Measurements from ENCODE around the gene SCAMP4.

The SCAMP4 gene

DNA sequence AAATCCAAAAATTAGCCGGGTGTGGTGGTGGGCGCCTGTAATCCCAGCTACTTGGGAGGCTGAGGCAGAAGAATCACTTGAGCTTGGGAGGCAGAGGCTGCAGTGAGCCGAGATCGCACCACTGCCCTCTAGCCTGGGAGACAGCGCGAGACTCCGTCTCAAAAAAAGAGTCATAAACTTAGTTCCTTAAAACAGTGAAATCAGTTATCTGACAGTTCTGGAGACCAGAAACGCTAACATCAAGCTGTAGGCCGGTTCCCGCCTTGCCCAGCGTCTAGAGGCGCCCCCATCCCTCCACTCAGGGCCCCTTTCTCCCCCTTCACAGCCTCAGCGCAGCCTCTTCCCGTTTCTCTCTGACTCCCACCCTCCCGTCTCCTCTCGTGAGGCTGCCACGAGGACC is 11.9 kb downstream of the SCAMP4 start:
- no peak for DNase-seq

DNA sequence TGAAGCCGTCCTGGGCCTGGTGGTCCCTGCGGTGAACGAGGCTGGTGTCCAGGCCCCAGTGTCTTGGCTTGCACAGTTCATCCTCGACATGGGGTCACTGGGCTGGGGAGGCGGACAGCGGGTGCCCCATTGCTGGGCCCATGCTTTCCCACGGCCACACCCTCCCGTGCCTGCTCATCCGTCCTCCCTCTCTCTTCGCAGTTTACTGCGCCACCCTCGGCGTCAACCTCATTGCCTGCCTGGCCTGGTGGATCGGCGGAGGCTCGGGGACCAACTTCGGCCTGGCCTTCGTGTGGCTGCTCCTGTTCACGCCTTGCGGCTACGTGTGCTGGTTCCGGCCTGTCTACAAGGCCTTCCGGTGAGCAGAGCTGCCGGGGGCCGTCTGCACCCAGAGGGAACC is 12.7 kb downstream of the SCAMP4 start:
- no peak for DNase-seq

DNA sequence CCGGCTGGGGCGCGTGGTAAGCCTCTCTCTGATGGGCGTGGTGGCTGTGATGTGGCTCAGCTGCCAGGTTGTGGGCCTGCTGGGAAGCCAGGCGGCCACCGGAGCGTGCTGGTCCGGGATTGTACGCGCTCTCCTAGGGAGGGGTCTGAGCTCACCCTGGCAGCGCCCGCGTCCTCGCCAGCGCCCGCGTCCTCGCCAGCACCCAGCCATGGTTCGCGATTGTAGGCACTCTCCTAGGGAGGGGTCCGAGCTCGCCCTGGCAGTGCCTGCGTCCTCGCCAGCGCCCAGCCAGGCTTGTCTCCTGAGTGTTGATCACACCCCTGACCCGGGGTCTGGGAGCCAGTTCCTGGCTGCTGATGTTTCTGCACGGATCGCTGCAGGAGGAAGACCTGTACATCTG is 13.8 kb downstream of the SCAMP4 start:
- DNase-seq: no peak

DNA sequence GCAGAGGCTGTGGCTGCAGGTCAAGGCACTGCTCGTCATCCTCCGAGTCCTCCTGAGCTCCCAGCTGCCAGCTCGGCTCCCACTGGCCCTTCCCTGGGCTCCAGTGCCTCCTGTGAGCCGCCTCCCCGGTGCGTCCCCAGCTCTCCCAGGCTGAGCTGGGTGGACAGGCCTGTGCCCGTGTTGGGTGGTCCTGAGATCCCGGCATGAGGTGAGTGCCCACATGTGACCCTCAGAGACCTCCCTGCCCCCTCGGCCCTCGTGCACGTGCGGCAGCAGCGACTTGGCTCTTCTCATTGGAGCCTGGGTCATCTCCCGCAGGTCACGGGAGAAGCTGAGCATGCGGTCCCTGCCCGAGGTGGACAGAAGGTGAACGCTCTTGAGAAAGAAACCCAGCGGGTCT is 15.4 kb downstream of the SCAMP4 start:
- DNase-seq: no peak

DNA sequence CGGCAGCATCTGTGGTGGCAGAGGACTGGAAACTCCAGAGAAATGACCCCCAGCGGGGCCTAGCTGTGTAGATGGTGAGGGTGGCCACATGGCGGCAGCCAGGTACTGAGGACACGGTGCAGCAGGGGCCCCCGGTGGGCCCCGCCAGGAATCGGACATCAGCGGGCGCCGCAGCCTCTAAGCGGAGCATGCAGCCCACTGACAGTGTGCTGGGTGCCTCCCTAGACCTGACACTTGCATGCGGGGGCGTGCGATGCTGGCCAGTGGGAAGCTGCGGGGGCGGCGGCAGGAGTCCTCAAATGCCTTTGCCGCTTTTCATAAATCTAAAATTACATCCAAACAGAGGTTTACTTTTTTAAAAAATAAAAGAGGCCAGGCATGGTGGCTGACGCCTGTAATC is 16.1 kb downstream of the SCAMP4 start:
- no peak for DNase-seq

DNA sequence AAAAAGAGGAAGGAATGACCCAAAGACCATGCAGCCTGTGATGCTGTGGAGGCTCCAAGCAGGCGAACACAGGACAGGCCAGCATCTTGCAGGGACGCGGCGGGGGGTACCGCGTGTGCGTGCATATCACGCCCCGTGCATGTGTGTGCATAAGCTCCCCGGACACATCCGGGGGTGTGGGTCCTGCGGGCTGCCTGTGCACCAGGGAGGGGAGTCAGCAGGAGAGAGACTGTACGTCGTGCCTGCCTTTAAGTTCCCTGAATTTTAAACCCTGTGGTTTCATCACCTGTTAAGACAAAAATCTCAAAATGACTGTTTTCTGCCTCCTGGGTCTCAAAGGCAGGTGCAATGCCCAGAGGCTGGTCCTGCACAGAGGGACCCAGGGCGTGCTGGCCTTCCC is 16.6 kb downstream of the SCAMP4 start:
- no peak for DNase-seq

DNA sequence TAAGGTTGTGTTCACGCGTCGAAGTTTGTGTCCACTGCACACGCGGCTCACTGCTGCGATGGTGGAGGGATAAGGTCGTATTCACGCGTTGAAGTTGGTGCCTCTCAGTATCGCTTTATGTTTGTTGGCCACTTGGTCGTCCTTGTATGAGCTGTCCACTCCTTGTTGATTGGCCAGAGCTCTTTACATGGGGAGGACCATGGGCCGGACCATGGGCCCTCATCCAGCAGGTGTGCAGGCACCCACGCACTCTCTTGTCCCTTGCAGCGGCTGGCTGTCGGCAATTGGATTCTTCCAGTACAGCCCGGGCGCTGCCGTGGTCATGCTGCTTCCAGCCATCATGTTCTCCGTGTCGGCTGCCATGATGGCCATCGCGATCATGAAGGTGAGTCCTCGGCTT is 17.6 kb downstream of the SCAMP4 start:
- no peak for DNase-seq

DNA sequence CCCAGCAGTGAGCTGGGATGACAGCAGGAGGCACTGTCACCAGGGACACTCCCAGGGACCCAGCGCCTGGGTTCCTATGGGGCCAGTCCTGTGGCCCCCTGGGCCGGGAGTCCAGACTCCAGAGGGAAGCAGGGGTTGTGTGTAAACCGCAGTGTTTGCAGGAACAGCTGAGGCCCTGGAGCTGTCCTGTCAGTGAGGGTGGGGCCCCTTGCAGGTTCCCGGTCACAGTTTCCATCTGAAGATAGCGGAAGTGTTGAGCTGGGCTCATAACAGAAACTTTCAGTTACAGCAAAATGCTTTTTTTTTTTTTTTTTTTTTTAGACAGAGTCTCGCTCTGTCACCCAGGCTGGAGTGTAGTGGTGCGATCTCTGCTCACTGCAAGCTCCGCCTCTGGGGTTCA is 18.1 kb downstream of the SCAMP4 start:
- peak; percentile 55 for DNase-seq

DNA sequence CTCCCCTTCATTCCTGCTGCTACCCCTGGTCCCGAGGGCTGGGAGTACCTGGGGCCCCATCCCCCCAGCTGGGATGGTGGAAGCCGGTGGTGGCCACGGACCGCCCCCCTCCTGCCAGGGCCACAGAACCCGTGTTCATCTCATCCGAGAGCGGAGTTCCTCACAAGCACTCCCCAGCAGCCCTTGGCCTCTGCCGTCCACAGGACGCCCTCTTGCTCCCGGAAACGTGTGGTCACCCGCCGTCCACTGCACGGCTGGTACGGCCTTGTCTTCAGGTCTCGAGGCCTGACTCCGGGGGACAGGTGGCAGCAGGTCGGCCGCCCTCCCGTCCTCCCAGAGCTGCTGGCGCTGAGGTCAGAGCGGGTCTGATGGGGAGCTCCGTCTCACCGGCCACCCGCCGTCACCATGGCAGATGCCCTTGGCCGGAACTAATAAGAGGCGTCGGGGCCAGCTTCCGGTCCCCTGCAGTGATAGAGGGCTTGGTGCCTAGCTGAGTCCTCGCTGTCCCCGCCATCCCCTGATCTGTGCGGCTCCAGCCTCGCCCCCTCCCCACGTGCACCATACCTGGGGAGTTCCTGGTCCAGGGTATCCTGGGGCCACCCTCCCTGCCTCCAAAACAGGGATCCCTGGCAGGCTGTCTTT is 19.2 kb downstream of the SCAMP4 start:
- no peak for DNase-seq

DNA sequence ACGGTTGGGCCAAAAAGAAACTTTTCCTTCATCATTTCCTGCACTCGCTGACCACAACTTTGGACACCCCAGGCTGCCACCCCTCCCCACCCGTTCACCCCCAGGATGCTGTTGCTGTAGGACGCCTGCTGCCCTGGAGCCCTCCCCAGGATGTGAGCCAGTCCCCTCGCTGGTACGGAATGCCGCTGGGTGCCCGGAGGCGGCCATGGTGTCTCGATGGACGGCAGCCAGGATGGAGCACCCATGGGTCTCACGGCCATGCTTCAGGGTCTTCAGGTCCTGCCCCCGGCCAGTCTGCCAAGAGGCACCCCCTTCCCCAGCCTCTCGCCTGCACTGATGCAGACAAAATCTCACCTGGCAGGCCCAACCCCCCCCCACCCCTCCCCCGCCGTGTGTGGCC is 20.3 kb downstream of the SCAMP4 start:
- no peak for DNase-seq

DNA sequence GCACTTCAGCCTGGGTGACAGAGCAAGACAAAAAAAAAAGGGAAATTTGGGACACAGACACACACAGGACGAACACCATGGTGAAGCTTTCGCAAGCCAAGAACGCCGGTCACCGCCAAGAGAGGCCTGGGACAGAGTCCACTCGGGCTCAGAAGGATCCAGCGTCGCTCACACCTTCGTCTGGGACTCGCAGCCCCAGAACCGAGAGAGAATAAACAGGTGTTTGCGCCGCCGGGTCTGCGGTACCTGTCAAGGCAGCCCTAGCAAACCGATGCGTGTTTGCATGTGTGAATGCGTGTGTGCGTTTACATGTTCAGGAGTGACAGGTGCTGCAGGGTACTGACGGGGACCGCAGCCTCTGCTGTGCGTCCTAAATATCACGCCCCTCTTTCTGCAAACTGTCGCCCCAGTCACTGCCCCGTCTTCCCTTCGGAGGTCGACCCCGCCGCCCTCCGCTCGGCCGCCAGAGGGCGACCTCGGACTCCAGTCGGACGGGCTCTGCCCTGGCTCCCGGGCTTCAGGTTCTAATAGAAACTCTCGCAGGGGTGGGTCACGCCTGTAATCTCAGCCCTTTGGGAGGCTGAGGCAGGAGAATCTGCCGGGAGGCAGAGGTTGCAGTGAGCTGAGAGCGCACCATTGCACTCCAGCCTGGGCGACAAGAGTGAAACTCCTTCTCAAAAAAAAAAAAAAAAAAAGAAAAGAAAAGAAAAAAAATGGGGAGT is 24.0 kb downstream of the SCAMP4 start:
- DNase-seq: peak; percentile 82

DNA sequence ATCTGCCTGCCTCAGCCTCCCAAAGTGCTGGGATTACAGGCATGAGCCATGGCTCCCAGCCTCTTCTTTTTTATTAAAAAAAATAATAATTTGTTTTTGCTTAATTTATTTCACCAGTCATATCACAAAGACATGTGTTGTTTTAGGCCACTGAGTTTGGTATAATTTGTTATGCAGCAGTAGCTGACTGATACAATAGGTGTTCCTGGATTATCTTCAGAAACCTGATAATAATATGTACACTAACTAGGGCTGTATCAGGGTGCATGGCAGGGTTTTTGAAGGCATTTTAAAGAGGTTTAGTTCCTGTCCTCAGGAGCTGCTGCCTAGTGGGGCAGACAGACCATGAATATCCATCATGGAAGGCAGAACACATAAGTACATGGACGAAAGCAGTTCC is 26.2 kb downstream of the SCAMP4 start:
- DNase-seq: no peak

DNA sequence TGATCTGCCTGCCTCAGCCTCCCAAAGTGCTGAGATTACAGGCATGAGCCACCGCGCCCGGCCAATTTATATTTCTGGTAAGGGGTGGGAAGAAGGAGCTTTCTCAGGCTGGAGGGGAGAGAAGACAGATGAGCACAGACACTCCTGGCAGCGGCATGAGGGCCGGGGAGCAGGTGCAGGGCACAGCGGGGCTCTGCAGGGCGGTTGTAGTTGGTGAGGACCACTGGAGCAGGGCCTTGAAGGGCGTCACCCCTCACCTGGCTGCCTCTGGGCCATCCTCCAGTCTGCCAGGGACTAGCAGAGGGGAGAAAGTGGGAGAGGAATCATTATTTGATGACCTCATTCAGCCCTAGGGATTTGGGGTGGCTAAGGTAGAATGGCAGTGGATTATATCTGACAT is 27.2 kb downstream of the SCAMP4 start:
- no peak for DNase-seq

DNA sequence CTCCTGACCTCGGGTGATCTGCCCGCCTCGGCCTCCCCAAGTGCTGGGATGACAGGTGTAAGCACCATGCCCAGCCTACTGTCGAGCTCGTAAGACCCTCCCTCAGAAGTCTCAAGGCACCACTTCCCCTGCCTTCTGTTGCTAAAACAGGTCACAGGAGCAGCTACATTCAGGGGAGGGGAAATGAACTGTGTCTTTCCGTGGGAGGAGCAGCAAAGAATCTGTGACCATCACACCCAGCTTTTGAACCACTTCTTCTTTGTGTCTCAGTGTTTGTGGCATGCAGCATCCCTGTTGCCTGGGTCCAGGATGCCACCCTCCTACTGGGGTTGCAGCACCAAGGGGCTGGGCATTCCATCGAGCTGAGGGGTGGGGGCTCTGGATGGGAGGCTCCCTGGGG is 28.0 kb downstream of the SCAMP4 start:
- DNase-seq: peak; percentile 58

DNA sequence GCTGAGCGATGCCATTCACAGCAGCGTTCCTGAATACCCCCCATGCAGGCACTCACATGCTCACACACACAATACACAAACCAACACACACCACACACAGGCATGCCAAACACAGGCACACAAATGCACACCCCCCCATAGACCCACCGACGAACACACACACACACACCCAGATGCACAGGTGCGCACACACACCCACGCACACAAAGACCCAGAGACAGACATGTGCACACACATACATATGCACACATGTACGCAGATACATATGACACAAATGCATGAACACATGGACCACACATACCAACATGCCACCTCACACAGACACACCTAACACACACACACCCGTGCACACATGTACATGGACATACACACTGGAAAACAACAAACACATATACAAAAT is 28.7 kb downstream of the SCAMP4 start:
- no peak for DNase-seq

DNA sequence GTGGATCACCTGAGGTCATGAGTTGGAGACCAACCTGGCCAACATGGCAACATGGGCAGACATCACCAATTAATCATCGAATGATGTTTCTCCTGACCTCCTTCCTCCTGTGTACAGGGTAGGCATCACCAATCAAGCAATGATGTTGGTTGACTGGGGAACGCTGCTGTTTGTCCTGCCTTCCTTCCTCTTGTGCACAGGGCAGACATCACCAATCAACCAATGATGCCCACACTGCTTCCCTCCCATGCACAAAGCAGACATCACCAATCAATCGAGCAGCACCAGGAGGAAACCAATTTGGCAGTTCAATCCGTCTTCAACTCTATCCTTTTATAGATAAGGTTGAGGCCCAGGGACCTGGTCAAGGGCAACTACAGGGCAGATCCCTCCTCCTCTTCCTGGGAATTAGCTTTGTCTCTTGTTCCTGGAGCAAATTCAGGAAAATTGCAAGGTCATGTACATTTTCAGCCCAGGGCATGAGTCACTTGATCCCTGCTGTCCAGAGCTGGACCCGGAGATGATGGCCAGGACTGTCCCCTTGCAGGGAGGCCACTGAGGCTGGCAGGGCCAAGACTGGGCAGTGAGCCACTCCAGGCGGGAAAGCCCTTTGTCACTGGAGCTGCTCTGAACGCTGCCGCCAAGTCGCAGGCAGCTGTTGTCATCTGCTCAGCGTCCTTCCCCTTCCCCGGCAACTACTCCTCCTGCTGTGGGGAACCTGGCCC is 30.4 kb downstream of the SCAMP4 start:
- peak; percentile 57 for DNase-seq

DNA sequence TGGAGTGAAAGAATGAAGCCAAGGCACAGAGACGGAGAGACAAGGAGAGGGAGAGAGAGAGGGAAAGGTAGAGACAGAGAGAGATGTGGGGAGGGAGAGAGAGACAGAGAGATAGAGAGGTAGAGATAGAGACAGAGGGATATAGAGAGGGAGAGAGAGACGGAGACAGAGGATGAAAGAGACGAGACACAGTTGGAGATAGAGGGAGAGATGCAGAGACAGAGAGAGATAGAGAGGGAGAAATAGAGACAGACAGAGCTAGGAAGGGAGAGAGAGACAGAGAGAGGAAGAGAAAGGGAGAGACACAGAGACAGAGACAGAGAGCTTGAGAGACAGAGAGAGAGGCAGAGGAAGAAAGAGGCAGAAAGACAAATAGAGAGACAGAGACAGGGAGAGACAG is 31.2 kb downstream of the SCAMP4 start:
- DNase-seq: no peak

DNA sequence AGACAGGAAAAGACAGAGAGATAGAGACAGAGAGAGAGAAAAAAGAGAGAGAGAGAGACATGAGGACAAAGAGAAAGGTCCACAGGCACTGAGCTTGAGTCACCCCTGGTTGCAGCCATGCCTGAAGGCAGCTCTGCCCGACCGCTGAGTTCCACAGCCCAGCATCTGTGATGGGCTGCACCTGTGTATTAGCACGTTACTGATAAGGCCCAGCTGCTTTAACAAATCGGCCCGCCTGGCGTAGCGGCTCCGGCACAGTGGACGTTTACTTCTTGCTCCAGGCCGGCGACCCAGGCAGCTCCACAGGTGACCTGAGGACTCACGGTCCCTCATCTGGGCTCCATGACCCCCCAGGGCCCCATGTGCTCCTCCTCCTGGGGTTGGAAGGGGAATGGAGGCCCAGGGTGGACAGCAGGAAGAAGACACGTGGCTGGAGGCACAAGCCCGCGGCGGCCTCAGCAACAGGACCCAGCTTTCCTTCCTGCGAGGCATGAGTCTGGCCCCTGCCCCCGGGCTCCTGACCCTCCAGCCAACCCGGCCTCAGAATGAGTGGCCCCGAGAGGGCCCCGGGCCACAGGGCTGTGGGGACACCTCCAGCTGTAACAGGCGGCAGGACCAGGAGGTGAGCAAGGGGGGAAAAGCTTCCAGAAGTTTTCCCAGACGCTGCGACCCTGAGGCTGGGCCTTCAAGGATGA is 31.9 kb downstream of the SCAMP4 start:
- no peak for DNase-seq

DNA sequence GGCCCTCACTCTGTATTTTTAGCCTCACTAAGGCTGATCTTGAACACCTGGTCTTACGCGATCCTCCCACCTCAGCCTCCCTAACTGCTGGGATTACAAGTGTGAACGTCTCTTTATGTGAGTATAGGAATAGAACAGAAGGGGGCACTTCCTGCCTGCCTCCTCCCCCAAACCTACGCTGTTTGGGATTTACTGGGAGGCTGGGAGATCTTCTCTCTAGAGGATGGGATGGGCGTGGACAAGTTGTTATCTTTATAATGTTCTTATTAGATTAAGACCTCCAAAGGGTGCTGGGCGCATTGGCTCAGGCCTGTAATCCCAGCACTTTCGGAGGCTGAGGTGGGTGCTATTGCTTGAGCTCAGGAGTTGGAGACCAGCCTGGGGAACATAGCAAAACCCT is 32.9 kb downstream of the SCAMP4 start:
- no peak for DNase-seq

DNA sequence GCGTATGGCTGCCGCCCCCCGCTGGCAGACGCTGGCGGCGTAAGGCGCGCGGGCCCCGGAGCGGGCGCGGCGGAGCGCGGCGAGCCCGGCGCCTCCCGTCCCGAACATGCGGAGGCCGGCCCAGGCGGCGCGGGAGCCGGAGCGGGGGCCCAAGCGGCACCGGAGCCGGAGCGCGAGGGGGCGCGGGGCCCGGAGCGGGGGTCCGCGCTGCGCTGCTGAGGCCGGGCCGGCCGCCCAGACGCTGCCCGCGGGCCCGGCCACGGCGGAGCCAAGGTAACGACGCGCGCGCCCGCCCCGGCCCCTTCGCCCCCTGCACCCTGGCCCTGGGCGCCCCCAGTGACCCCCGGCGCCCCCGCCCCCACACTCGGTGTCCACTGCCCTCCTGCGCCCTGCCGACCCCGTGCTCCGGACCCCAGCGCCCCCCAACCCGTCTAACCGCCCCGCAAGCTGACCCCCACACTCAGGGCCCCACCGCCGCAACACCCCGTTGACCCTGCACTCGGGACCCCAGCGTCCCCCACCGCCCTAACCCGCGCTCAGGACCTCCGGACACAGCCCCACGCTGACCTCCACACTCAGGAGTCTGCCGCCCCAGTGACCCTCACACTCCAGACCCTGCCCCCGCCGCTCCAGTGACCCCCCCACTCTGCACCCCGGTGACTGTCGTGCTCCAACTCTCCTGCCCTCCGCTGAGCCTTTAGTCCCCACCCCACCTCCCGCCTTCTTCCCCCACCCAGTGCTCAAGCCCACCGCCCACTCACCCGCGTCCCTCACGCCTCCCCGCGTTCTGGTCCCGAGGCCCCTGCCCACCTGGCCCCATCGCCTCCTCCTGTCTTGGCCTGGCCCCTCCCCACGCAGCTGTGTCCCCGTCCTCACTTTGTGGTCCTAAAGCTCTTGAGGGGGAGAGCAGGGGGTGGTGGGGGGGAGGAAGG is 36.2 kb downstream of the SCAMP4 start, which contains the start of gene CSNK1G2:
CSNK1G2 (plus strand) TSS at position 27 of the 932 bp plus-strand sequence. CDS start 28,601 bp downstream, outside the sequence.
- DNase-seq: no peak

DNA sequence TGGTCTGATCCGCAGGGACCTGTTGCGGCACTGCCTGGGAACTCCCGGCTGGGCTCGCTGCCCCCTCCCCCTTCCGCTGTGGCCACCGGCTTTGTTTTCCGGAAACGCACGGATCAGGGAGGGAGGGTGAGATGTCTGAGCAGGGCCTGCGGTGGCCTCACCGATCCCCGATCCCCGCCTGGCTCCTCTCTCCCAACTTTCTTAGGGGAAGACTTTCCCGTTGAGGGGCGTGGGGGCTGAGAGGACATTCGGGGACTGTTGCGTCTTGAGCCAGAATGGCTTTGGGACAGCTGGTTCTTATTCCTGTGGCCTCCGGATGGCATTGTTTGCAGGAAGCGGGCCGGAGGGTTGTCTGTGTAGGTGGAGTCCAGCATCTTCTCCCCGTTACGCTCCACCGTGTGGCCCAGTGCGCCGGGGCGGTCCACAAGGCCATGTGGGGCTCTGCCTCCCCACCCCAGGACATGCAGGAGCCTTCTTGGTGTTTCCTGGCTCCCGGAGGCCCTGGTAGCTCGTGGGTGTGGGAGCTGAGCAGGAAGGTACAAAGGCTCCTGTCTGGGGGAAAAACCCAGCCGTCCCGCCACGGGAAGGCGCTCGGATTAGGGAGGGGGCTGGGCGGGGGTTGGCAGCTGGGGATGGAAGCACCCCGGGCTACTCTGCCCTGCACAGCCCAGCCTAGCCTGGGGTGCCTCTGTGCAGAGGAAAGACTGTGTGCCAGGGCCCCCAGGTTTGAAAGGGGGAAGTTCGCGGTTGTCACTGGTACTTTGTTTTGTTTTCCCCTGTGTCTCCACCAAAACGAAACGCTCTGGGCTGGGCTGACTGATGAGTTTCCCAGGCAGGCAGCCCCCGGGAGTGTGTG is 37.1 kb downstream of the SCAMP4 start:
- DNase-seq: peak; percentile 89

All from CD4-positive, alpha-beta T cell treated with Interleukin-15 for 1 hour (primary cell).